NB4 (cell line): ENCODE measurements around the gene CNTNAP2.

ENCODE experiments used
- MYC ChIP-seq: IDR thresholded peaks from 2 replicates; pipeline ENCODE4 v1.6.1; 2011; ENCODE audit warnings: low read depth, low read length
- POLR2A ChIP-seq: IDR thresholded peaks from 2 replicates; pipeline ENCODE4 v1.6.1; 2011; ENCODE audit warnings: mild to moderate bottlenecking; ENCODE audit not compliant: insufficient read length; ENCODE audit errors: extremely low read depth
- TF ChIP-seq, protein P1 (sequence below): IDR thresholded peaks from one replicate; pipeline ENCODE4 v1.5.1; 2012; ENCODE audit warnings: low read depth, low read length
- TF ChIP-seq, protein P2 (sequence below): IDR thresholded peaks from 2 replicates; pipeline ENCODE4 v1.6.1; 2011; ENCODE audit warnings: low read depth, low read length

DNA sequence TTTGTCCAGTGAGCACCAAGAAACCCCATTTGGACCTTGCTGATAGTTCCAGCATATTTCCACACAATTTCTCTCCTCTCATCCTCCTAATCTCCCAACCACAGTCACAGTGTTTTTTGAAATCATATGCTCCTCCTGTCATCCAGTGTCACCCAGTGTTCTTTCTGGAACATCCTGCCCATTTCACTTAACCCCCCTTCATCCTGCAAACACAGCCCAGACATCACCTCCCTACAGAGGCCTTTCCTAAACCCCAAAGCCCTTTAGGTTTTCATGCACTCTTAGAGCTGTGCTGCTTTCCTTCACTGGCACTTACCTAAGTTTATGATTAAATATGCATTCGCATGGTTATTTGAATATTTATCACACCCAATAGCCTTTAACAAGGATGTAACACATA is 1316.0 kb downstream of the CNTNAP2 start:
- TF ChIP-seq, protein P1, sequence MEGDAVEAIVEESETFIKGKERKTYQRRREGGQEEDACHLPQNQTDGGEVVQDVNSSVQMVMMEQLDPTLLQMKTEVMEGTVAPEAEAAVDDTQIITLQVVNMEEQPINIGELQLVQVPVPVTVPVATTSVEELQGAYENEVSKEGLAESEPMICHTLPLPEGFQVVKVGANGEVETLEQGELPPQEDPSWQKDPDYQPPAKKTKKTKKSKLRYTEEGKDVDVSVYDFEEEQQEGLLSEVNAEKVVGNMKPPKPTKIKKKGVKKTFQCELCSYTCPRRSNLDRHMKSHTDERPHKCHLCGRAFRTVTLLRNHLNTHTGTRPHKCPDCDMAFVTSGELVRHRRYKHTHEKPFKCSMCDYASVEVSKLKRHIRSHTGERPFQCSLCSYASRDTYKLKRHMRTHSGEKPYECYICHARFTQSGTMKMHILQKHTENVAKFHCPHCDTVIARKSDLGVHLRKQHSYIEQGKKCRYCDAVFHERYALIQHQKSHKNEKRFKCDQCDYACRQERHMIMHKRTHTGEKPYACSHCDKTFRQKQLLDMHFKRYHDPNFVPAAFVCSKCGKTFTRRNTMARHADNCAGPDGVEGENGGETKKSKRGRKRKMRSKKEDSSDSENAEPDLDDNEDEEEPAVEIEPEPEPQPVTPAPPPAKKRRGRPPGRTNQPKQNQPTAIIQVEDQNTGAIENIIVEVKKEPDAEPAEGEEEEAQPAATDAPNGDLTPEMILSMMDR = no peak
- TF ChIP-seq POLR2A (no peak), MYC (no peak)
- TF ChIP-seq, protein P2, sequence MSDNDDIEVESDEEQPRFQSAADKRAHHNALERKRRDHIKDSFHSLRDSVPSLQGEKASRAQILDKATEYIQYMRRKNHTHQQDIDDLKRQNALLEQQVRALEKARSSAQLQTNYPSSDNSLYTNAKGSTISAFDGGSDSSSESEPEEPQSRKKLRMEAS = no peak
